Measurements from ENCODE around the gene SLC4A2.
"Not testable (repeated sequence)": the region's sequence is repeated elsewhere in the genome, so short reads cannot be mapped to it uniquely, and the experiment has no call there.

SLC4A2 gene

GRCh38 chr7:151024435-151025056, 34.8 kb upstream of the SLC4A2 start, which contains the start of gene ATG9B:
TSS of gene ATG9B (minus strand) at chr7:151024494. CDS start at chr7:151024423, 71 bp downstream.
- H3K4me3 ChIP-seq (ENCODE audit: insufficient read depth, low read depth, low read length) = no peak within 1 kb of the TSS
- no peak within 1 kb of the TSS for H3K27ac ChIP-seq (ENCODE audit: insufficient read depth, low read depth, low read length, poor library complexity, severe bottlenecking)
- 83 to 91% methylated on average over 4 of the region's 4 CpGs for WGBS, 2 experiments
- no peaks in the 10 kb centered on the region for H3K36me3 ChIP-seq (ENCODE audit: control insufficient read depth, insufficient read depth, low read length)
- peaks cover 4% of the 10 kb centered on the region for H3K27me3 ChIP-seq (ENCODE audit: control insufficient read depth, insufficient read depth, low read length, poor library complexity, severe bottlenecking)
- H3K9me3 ChIP-seq (ENCODE audit: control insufficient read depth, low read length) = no peaks in the 10 kb centered on the region
- peaks cover 22% of the 10 kb centered on the region for H3K4me1 ChIP-seq (ENCODE audit: control insufficient read depth, insufficient read depth, low read length)

- Histone ChIP-seq H3K4me3 (ENCODE audit: insufficient read depth, low read depth, low read length) (no peak overlapping the region), H3K4me1 (ENCODE audit: control insufficient read depth, insufficient read depth, low read length) (peaks cover 8% of the 10 kb centered on the region), H3K27me3 (ENCODE audit: control insufficient read depth, insufficient read depth, low read length, poor library complexity, severe bottlenecking) (no peaks in the 10 kb centered on the region), H3K36me3 (ENCODE audit: control insufficient read depth, insufficient read depth, low read length) (no peaks in the 10 kb centered on the region), H3K9me3 (ENCODE audit: control insufficient read depth, low read length) (no peaks in the 10 kb centered on the region), H3K27ac (ENCODE audit: insufficient read depth, low read depth, low read length, poor library complexity, severe bottlenecking) (no peak overlapping the region)
- WGBS, 2 experiments = 91 to 92% methylated on average over 4 of the region's 4 CpGs
These were observed 33.3 kb upstream of the SLC4A2 start for GRCh38 chr7:151025924-151026671.

GRCh38 chr7:151026771-151027727, 32.3 kb upstream of the SLC4A2 start:
- not testable (repeated sequence) for H3K27me3 ChIP-seq (ENCODE audit: control insufficient read depth, insufficient read depth, low read length, poor library complexity, severe bottlenecking); H3K4me1 ChIP-seq (ENCODE audit: control insufficient read depth, insufficient read depth, low read length); H3K9me3 ChIP-seq (ENCODE audit: control insufficient read depth, low read length); H3K36me3 ChIP-seq (ENCODE audit: control insufficient read depth, insufficient read depth, low read length)
- peak overlapping the region; percentile 89 for H3K4me3 ChIP-seq (ENCODE audit: insufficient read depth, low read depth, low read length)
- 29 to 33% methylated on average over 19 of the region's 19 CpGs for WGBS, 2 experiments
- peak overlapping the region; percentile 70 for H3K27ac ChIP-seq (ENCODE audit: insufficient read depth, low read depth, low read length, poor library complexity, severe bottlenecking)

- 10 to 14% methylated on average over 16 of the region's 16 CpGs for WGBS, 2 experiments
These were observed 31.7 kb upstream of the SLC4A2 start for GRCh38 chr7:151027728-151028130.

GRCh38 chr7:151028131-151028947, 31.1 kb upstream of the SLC4A2 start, which contains the start of gene ABCB8:
TSS of gene ABCB8 (plus strand) at chr7:151028450. CDS start at chr7:151028516, 66 bp downstream.
- 1 to 2% methylated on average over 53 of the region's 53 CpGs for WGBS, 2 experiments
- Histone ChIP-seq H3K4me3 (ENCODE audit: insufficient read depth, low read depth, low read length) (peak within 1 kb of the TSS; percentile 89), H3K27me3 (ENCODE audit: control insufficient read depth, insufficient read depth, low read length, poor library complexity, severe bottlenecking) (no peaks in the 10 kb centered on the region), H3K36me3 (ENCODE audit: control insufficient read depth, insufficient read depth, low read length) (no peaks in the 10 kb centered on the region), H3K27ac (ENCODE audit: insufficient read depth, low read depth, low read length, poor library complexity, severe bottlenecking) (peak within 1 kb of the TSS; percentile 83), H3K9me3 (ENCODE audit: control insufficient read depth, low read length) (no peaks in the 10 kb centered on the region), H3K4me1 (ENCODE audit: control insufficient read depth, insufficient read depth, low read length) (peaks cover 5% of the 10 kb centered on the region)

More at GRCh38 chr7:151027728-151028130, 31.7 kb upstream of the SLC4A2 start:
- H3K27me3 ChIP-seq (ENCODE audit: control insufficient read depth, insufficient read depth, low read length, poor library complexity, severe bottlenecking); H3K4me1 ChIP-seq (ENCODE audit: control insufficient read depth, insufficient read depth, low read length); H3K36me3 ChIP-seq (ENCODE audit: control insufficient read depth, insufficient read depth, low read length); H3K9me3 ChIP-seq (ENCODE audit: control insufficient read depth, low read length): not testable (repeated sequence)
- Histone ChIP-seq H3K4me3 (ENCODE audit: insufficient read depth, low read depth, low read length) (peak overlapping the region; percentile 89), H3K27ac (ENCODE audit: insufficient read depth, low read depth, low read length, poor library complexity, severe bottlenecking) (peak overlapping the region; percentile 70)

- H3K9me3 ChIP-seq (ENCODE audit: control insufficient read depth, low read length) = no peaks in the 10 kb centered on the region
- WGBS, 2 experiments = 72 to 74% methylated on average over 17 of the region's 17 CpGs
- H3K4me1 ChIP-seq (ENCODE audit: control insufficient read depth, insufficient read depth, low read length) = peaks cover 5% of the 10 kb centered on the region
- H3K4me3 ChIP-seq (ENCODE audit: insufficient read depth, low read depth, low read length) = peak overlapping the region; percentile 89
- H3K27me3 ChIP-seq (ENCODE audit: control insufficient read depth, insufficient read depth, low read length, poor library complexity, severe bottlenecking) = no peaks in the 10 kb centered on the region
- no peak overlapping the region for H3K27ac ChIP-seq (ENCODE audit: insufficient read depth, low read depth, low read length, poor library complexity, severe bottlenecking)
- no peaks in the 10 kb centered on the region for H3K36me3 ChIP-seq (ENCODE audit: control insufficient read depth, insufficient read depth, low read length)
These were observed 30.4 kb upstream of the SLC4A2 start for GRCh38 chr7:151028948-151029501.

- H3K36me3 ChIP-seq (ENCODE audit: control insufficient read depth, insufficient read depth, low read length) = no peaks in the 10 kb centered on the region
- no peaks in the 10 kb centered on the region for H3K9me3 ChIP-seq (ENCODE audit: control insufficient read depth, low read length)
- H3K27me3 ChIP-seq (ENCODE audit: control insufficient read depth, insufficient read depth, low read length, poor library complexity, severe bottlenecking) = no peaks in the 10 kb centered on the region
- peaks cover 5% of the 10 kb centered on the region for H3K4me1 ChIP-seq (ENCODE audit: control insufficient read depth, insufficient read depth, low read length)
- H3K4me3 ChIP-seq (ENCODE audit: insufficient read depth, low read depth, low read length) = no peak overlapping the region
- 96 to 98% methylated on average over 4 of the region's 4 CpGs for WGBS, 2 experiments
- H3K27ac ChIP-seq (ENCODE audit: insufficient read depth, low read depth, low read length, poor library complexity, severe bottlenecking) = no peak overlapping the region
These were observed 28.4 kb upstream of the SLC4A2 start for GRCh38 chr7:151031011-151031410.

GRCh38 chr7:151032936-151033863, 26.2 kb upstream of the SLC4A2 start:
- H3K36me3 ChIP-seq (ENCODE audit: control insufficient read depth, insufficient read depth, low read length) = no peaks in the 10 kb centered on the region
- H3K4me1 ChIP-seq (ENCODE audit: control insufficient read depth, insufficient read depth, low read length) = no peaks in the 10 kb centered on the region
- H3K4me3 ChIP-seq (ENCODE audit: insufficient read depth, low read depth, low read length) = no peak overlapping the region
- H3K9me3 ChIP-seq (ENCODE audit: control insufficient read depth, low read length) = no peaks in the 10 kb centered on the region
- WGBS, 2 experiments = 90 to 91% methylated on average over 17 of the region's 17 CpGs
- no peak overlapping the region for H3K27ac ChIP-seq (ENCODE audit: insufficient read depth, low read depth, low read length, poor library complexity, severe bottlenecking)
- H3K27me3 ChIP-seq (ENCODE audit: control insufficient read depth, insufficient read depth, low read length, poor library complexity, severe bottlenecking) = no peaks in the 10 kb centered on the region
